Choroid plexus epithelial cell (primary cell): ENCODE results near the gene SOHLH2.

Experiments used
- DNase-seq: peaks from one replicate; pipeline ENCODE4 v3.0.0-alpha.2; 2010; ENCODE audit warnings: low read depth
- H3K4me3 ChIP-seq: 2 replicates; pipeline ENCODE4 v1.5.1; 2011; ENCODE audit warnings: low read depth, mild to moderate bottlenecking, control low read depth, low read length, moderate library complexity
- TF ChIP-seq, protein P1 (sequence below): conservative IDR thresholded peaks from 2 replicates; pipeline ENCODE4 v1.5.1; 2011; ENCODE audit warnings: low read depth, mild to moderate bottlenecking, control low read depth, inconsistent platforms, low read length, moderate library complexity

SOHLH2 gene

DNA sequence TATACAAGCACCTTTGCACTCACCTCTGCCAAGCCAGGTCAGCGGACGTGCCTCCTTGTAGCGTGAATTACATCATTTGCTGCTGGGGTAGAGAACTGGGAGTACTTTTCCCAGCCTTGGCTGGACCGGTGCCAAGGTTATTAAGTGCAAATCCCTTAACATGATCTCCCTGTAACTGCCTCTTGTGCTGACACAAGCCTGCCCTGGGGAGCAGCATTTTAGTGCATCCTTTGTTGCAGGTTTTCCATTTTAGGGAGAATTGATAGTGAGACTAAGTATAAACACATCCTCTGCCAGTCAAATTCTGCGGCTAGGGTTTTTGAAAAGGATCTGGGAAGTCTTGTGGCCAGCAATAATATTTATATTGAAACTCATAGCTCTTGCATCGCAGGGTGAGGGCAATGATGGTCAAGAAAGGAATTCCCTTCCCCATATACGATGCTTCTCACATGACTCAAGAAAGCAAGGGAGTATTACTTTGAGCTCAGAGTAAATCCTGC lies 50.5 kb downstream of the SOHLH2 start:
- H3K4me3 ChIP-seq = no peak overlapping the region
- DNase-seq = peak; percentile 98
- TF ChIP-seq, protein P1, sequence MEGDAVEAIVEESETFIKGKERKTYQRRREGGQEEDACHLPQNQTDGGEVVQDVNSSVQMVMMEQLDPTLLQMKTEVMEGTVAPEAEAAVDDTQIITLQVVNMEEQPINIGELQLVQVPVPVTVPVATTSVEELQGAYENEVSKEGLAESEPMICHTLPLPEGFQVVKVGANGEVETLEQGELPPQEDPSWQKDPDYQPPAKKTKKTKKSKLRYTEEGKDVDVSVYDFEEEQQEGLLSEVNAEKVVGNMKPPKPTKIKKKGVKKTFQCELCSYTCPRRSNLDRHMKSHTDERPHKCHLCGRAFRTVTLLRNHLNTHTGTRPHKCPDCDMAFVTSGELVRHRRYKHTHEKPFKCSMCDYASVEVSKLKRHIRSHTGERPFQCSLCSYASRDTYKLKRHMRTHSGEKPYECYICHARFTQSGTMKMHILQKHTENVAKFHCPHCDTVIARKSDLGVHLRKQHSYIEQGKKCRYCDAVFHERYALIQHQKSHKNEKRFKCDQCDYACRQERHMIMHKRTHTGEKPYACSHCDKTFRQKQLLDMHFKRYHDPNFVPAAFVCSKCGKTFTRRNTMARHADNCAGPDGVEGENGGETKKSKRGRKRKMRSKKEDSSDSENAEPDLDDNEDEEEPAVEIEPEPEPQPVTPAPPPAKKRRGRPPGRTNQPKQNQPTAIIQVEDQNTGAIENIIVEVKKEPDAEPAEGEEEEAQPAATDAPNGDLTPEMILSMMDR = no peak

DNA sequence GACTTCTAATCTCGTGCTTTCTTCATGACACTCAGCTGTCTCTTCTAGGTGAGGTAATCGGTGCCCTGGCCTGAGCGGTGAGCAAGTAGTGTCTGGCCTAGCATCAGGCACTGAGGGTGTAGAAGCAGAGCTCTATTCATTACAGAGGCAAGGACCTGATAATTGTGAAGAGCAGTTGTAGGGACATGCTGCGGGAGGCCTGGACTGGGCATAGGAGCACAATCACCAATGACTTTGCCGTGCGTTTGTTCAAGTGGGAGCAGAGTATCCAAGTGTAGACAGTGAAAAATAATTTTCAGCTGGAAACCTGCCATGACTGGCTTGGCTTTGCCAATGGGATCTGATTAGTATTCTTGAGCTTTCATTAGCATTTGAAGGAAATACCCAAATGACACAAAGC lies 51.1 kb downstream of the SOHLH2 start:
- DNase-seq = no peak
- no peak overlapping the region for H3K4me3 ChIP-seq
- TF ChIP-seq, protein P1 = no peak

DNA sequence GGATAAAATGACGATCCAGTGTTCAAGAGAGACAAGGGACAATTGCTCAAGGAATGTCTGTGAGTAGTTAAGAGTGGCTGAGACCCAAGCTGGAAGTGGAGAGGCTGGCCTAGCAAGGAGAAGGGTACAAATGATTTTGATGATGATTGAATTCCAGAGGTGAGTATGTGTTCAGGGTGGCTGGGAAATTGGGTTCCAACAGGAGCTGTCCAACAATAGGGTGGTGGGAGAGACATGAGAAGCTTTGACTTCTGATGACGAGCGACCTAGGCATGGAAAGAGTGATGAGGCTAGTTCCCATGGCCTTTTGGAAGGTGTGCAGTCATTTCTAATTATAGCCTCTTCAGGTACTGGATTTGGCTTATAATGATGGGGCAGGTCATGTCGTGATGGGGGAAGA lies 54.1 kb downstream of the SOHLH2 start:
- H3K4me3 ChIP-seq = no peak overlapping the region
- TF ChIP-seq, protein P1 = no peak
- DNase-seq = no peak

DNA sequence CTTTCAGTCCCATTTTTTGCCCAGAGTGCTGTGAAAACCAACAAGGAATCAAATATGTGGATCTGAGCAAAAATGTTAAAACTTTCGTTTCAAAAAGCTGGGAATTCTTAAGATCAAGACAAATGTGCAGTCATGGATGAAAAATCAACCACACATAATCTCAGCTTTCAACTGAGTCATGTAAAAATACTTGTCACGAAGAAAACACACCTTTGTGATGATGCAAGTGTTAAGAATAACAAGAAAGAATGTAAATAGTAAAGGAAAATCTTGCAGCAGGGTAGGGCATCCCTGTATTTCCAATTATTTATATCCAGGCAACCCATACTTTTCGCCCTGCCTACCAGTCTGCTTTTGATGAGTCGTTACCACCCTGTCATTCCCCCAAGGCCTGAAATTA lies 55.7 kb downstream of the SOHLH2 start:
- TF ChIP-seq, protein P1 = no peak
- no peak overlapping the region for H3K4me3 ChIP-seq
- DNase-seq = no peak

DNA sequence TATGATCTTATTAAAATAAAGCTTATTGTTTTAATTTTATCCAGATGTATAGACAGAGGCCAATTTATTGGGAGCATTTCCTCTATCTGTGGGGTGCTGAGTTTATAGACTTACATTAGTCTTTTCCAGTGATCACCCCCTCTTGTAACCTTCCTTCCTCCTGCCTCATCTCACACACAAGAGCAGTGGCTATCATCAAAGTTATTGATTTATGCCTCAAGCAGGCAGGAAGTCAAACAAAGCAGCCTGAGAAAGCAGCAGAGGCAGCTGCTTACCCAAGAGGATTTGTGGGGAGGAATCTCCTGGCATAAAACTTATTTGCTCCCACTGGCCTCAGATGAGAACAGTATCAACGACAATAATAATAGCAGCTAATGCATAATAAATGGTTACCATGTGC lies 56.9 kb downstream of the SOHLH2 start:
- TF ChIP-seq, protein P1 = no peak
- H3K4me3 ChIP-seq = no peak overlapping the region
- no peak for DNase-seq

DNA sequence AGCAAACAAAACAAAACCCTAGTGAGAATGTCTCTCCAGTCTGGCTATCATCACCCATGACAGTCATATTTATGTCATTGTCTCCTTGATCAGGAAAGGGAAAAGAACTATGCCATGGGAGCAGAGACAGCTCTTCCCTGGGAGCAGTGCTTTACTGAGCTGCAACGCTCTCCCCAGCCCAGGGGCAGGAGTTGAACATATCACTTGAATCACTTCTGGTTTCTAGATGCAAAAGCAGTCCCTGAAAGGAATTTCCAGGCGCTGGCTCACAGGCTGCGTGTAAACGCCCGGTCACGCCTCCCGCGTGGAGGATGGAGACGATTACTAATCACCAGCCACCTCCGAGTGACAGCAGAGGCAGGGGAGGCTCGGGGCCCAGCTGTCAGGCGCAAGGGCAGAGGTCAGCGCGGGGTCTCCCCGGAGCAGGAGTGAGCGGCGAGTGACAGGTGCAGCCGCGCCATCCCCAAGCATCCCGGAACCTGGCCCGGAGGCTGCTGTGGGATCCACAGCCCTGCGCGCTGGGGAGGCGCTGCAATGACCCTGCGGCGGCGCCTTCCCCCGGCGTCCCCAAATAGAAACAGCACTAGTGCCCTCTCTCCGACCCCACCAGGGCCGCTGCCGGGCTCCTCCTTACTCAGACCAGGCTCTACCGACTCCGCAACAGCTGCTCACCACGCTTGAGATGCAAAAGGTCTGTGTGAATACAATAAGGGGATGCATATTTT lies 59.6 kb downstream of the SOHLH2 start:
- peak overlapping the region; percentile 42 for H3K4me3 ChIP-seq
- DNase-seq = peak; percentile 51
- TF ChIP-seq, protein P1 = no peak

DNA sequence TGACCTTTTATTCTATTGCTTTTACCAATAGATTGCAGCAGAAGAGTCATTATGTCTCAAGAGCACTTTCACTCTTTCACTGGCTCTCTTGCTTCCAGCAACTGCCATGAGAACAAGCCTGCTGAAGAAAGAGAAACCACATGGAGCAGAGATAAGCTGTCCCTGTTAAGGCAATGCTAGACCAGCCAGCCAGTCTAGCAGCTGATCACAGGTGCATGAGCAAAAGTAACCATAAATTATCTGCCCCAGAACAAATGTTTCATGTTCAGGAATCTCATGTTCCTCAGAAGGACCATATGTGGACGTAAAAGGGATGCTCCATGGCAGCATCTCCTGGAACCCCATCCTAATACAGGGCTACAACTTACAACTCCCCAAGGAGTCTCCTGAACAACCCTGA lies 62.8 kb downstream of the SOHLH2 start:
- TF ChIP-seq, protein P1 = no peak
- H3K4me3 ChIP-seq = no peak overlapping the region
- peak; percentile 40 for DNase-seq
